22Rv1 (cell line): Measurements from ENCODE around the gene ARID1B.

Experiments used
- H3K27ac ChIP-seq: fragments of 450-650 bp; 2 replicates; pipeline ENCODE4 v1.5.1; 2017
- CTCF ChIP-seq: fragments of 450-650 bp; IDR thresholded peaks from 2 replicates; pipeline ENCODE4 v1.5.1; 2017; ENCODE audit warnings: mild to moderate bottlenecking
- ZFX ChIP-seq: fragments of 450-650 bp; IDR thresholded peaks from 2 replicates; pipeline ENCODE4 v1.6.1; 2017; ENCODE audit warnings: antibody characterized with exemption, borderline replicate concordance

The ARID1B gene

GRCh38 chr6:156776840-156777576 is at the start of gene ARID1B:
Gene ARID1B (plus strand): TSS chr6:156777378. CDS start chr6:156777681, 303 bp downstream.
- TF ChIP-seq CTCF (no peak), ZFX (no peak)
- peak within 1 kb of the TSS; percentile 98 for H3K27ac ChIP-seq

DNA sequence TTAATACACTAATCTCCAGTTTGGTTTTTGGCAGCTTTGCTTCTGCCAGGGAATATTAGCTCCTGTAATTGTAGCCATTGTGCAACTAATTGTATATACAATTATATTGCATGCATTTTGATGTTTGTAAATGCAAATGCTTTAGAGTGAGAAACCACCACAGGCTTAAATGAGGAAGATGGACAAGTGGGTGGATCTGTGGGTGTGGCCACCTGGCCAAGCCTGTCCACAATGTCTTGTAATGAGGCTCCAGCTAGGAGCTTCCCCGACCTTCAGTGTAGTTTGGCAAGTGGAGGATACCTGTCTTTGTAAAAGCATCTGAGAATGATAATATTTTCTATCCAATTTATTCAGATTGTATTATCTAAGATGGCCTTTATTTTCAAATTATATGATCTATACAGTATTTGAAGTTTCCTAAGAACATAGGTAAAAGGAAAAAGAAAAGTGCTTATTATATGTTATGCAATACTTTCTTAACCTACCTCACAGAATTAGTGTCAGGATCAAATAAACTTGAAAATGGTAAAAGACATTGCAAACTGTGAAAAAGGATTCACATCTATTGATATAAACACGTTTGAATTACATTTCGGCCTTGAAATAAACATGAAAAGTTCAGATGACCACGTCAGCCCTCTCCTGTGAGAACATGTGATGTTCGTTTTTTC is 49.3 kb upstream of the ARID1B start:
- no peak overlapping the region for H3K27ac ChIP-seq
- TF ChIP-seq CTCF = no peak
- no peak for TF ChIP-seq ZFX

GRCh38 chr6:156729248-156729647 is 47.9 kb upstream of the ARID1B start:
- TF ChIP-seq CTCF (no peak), ZFX (no peak)
- H3K27ac ChIP-seq = no peak overlapping the region

DNA sequence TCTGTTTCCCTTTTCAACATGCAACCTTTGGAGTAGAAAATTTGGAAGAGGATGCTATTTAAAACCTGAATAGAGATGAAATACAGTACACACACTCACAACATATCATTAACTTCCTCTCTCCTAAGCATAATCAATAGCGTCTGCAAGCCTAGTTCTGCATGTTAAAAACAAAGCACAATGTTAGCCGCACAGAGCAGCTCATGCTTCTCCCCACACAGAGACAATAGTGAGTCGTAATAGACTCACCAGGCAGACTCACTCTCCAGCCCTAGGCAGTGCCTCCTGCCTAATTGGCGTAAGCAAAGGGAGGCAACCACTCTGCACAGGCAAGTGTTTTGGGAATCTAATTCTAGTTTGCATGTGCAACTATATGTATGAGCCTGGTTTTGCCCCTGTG is 45.8 kb upstream of the ARID1B start:
- H3K27ac ChIP-seq = no peak overlapping the region
- TF ChIP-seq CTCF (no peak), ZFX (no peak)

DNA sequence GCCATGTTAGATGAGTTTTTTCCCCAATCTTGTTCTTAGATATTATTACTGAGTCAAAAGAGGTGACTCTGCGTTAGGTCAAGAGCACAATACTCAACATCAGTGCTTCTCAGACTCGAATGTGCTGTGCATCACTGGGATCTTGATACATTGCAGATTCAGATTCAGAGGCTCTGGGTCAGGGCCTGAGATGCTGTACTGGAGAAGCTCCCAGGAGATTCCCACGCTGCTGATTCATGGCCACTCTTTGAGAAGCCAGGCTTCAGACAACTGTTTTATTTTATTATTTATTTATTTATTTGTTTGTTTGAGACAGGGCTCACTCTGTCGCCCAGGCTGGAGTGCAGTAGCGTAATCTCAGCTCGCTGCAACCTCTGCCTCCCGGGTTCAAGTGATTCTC is 41.4 kb upstream of the ARID1B start:
- no peak overlapping the region for H3K27ac ChIP-seq
- TF ChIP-seq ZFX (no peak), CTCF (no peak)

GRCh38 chr6:156740604-156741003 is 36.6 kb upstream of the ARID1B start:
- TF ChIP-seq ZFX (no peak), CTCF (no peak)
- H3K27ac ChIP-seq = no peak overlapping the region
